PC-9 (cell line): ENCODE results near the gene CD53. TPM values are rescaled to one million over a fixed set of nuclear protein-coding genes. Genes with fewer than 3 reads are reported as not detected.

Source experiments
- BruUV-seq: library from RNA; stranded (reverse); fragments of 400-500 nt; replicated peaks from 2 replicates; lab custom pipeline; 2021; lab: Mats Ljungman, UMichigan
- CTCF ChIA-PET: fragments of 300-600 bp; sonication (Branson Sonifier 250); formaldehyde crosslinking; loops from one replicate; lab custom pipeline; 2022; ENCODE audit warnings: antibody characterized with exemption; lab: Charles Lee
- POLR2A ChIA-PET: fragments of 300-600 bp; sonication (Branson Sonifier 250); formaldehyde crosslinking; loops from one replicate; lab custom pipeline; 2022; ENCODE audit warnings: antibody characterized with exemption; ENCODE audit not compliant: unreplicated experiment; lab: Charles Lee
- DNase-seq, 2 experiments: peaks; one replicate each; pipeline versions ENCODE4 v3.0.0 to v3.0.0-alpha.2; 2015 to 2022; ENCODE audit warnings: mixed read lengths in 1 of 2
- H2AFZ ChIP-seq: fragments of 200-600 bp; sonication (generic); 2 replicates; pipeline ENCODE4 v1.8.1; 2017; ENCODE audit warnings: antibody characterized with exemption
- H3F3A ChIP-seq: fragments of 200-600 bp; sonication (generic); 2 replicates; pipeline ENCODE4 v1.8.1; 2017; ENCODE audit warnings: antibody characterized with exemption, mild to moderate bottlenecking, low read depth; ENCODE audit not compliant: insufficient read depth
- H3K27ac ChIP-seq: fragments of 200-600 bp; sonication (generic); 2 replicates; pipeline ENCODE4 v1.6.1; 2016; ENCODE audit warnings: mixed run types
- H3K27me3 ChIP-seq: fragments of 200-600 bp; sonication (generic); 2 replicates; pipeline ENCODE4 v1.6.1; 2016; ENCODE audit warnings: low read depth, mixed run types; ENCODE audit not compliant: insufficient read depth
- H3K36me3 ChIP-seq: fragments of 200-600 bp; sonication (generic); 2 replicates; pipeline ENCODE4 v1.6.1; 2016; ENCODE audit warnings: low read depth, mixed run types
- H3K4me1 ChIP-seq: fragments of 200-600 bp; sonication (generic); replicated peaks from 2 replicates; pipeline ENCODE4 v1.6.1; 2016; ENCODE audit warnings: mixed run types; ENCODE audit not compliant: insufficient read depth
- H3K4me2 ChIP-seq: fragments of 200-600 bp; sonication (generic); 2 replicates; pipeline ENCODE4 v1.6.1; 2017; ENCODE audit warnings: mixed run types
- H3K4me3 ChIP-seq: fragments of 200-600 bp; sonication (generic); 2 replicates; pipeline ENCODE4 v1.6.1; 2016; ENCODE audit warnings: mixed run types
- H3K79me2 ChIP-seq: fragments of 200-600 bp; sonication (generic); 2 replicates; pipeline ENCODE4 v1.6.1; 2017; ENCODE audit warnings: low read depth, mixed run types
- H3K9me2 ChIP-seq: fragments of 200-600 bp; sonication (generic); 2 replicates; pipeline ENCODE4 v1.8.1; 2017; ENCODE audit warnings: mild to moderate bottlenecking; ENCODE audit not compliant: insufficient read depth
- H3K9me3 ChIP-seq: fragments of 200-600 bp; sonication (generic); 2 replicates; pipeline ENCODE4 v1.8.1; 2016; ENCODE audit warnings: low read depth; ENCODE audit not compliant: insufficient read depth
- H4K20me1 ChIP-seq: fragments of 200-600 bp; sonication (generic); 2 replicates; pipeline ENCODE4 v1.8.1; 2017; ENCODE audit not compliant: insufficient read depth
- EZH2 ChIP-seq: fragments of 200-600 bp; sonication (generic); IDR thresholded peaks from 2 replicates; pipeline ENCODE4 v1.8.0; 2017; ENCODE audit warnings: antibody characterized with exemption, low read depth
- intact Hi-C: fragments of 100-400 bp; cut with micrococcal nuclease; formaldehyde crosslinking; loops from one replicate; pipeline ENCODE4 v1.10.0; 2022; ENCODE audit not compliant: unreplicated experiment
- total RNA-seq: library from RNA; stranded (reverse); gene quantifications from 2 replicates; pipeline ENCODE4 v1.2.3, GENCODE V29; 2021
- TF ChIP-seq, protein P1 (sequence below): fragments of 200-600 bp; sonication (generic); conservative IDR thresholded peaks from 2 replicates; pipeline ENCODE4 v1.6.1; 2017; ENCODE audit warnings: mixed run types, antibody characterized with exemption, mild to moderate bottlenecking, moderate library complexity

Gene CD53
- total RNA-seq, 1 experiment from 2014 or later, result not detected

DNA sequence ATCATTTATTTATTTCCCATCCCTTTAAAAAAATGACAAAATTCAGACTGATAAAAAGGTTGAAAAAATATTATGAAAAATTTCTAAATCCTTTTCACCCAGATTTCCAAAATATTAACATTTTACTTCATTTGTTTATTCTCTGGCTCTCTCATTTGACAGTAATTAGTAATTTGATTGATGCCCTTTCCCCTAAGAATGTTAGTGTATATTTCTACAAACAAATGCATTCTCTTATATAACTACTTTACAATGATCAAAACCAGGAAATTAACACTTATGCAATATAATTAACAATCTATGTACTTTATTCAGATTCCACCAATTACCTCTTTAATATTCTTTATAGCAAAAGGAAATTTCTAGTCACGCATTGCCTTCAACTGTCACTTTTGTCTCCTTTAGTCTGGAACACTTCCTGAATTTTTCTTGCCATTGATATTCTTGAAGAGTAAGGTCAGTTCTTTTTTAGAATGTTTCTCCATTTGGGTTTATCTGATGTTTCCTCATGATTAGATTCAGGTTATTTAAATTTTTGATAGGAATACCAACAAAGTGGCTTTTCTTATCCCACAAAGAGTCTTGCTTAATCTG is 3.9 kb downstream of the CD53 start:
- Histone ChIP-seq H3K36me3 (no peaks in the 10 kb centered on the region), H3K9me2 (no peaks in the 10 kb centered on the region), H3K4me3 (no peak overlapping the region), H2AFZ (no peak overlapping the region), H3K4me1 (no peaks in the 10 kb centered on the region), H3K4me2 (no peak overlapping the region), H3K79me2 (no peaks in the 10 kb centered on the region), H3K9me3 (no peaks in the 10 kb centered on the region), H3K27ac (no peak overlapping the region), H4K20me1 (no peaks in the 10 kb centered on the region), H3K27me3 (no peaks in the 10 kb centered on the region; the same call in 1 of the 2 replicates), H3F3A (no peaks in the 10 kb centered on the region)
- DNase-seq, result no peak
- intact Hi-C loops, result no loop called here
- ChIA-PET POLR2A (no interaction called here), CTCF (no interaction called here)
- BruUV-seq, result no TSS peak
- TF ChIP-seq, protein P1, sequence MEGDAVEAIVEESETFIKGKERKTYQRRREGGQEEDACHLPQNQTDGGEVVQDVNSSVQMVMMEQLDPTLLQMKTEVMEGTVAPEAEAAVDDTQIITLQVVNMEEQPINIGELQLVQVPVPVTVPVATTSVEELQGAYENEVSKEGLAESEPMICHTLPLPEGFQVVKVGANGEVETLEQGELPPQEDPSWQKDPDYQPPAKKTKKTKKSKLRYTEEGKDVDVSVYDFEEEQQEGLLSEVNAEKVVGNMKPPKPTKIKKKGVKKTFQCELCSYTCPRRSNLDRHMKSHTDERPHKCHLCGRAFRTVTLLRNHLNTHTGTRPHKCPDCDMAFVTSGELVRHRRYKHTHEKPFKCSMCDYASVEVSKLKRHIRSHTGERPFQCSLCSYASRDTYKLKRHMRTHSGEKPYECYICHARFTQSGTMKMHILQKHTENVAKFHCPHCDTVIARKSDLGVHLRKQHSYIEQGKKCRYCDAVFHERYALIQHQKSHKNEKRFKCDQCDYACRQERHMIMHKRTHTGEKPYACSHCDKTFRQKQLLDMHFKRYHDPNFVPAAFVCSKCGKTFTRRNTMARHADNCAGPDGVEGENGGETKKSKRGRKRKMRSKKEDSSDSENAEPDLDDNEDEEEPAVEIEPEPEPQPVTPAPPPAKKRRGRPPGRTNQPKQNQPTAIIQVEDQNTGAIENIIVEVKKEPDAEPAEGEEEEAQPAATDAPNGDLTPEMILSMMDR, result no peak
- no peak for TF ChIP-seq EZH2

DNA sequence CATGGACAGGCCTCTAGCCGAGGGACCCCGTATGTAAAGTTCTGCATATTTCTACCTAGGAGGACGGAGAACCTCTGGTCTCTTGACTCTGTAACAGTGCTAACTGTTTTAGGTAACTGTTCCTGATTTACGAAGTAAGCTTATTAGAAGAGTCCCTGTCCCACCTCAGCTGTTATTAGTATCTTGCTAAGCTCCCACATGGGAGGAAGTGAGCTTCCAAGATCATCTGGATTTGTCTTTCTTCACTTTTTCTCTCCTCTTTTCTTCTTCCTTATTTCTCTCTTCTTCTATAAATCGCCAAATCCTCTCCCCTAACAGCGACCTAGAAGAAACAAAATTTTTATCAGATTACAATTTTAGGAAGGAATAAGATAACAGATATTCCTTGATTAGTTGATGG is 4.4 kb downstream of the CD53 start:
- Histone ChIP-seq H4K20me1 (no peaks in the 10 kb centered on the region), H2AFZ (no peak overlapping the region), H3K79me2 (no peaks in the 10 kb centered on the region), H3K4me1 (no peaks in the 10 kb centered on the region), H3K4me2 (no peak overlapping the region), H3K4me3 (no peak overlapping the region), H3K9me3 (no peaks in the 10 kb centered on the region), H3K36me3 (no peaks in the 10 kb centered on the region), H3K27me3 (no peaks in the 10 kb centered on the region; the same call in 1 of the 2 replicates), H3K27ac (no peak overlapping the region), H3F3A (no peaks in the 10 kb centered on the region), H3K9me2 (no peaks in the 10 kb centered on the region)
- BruUV-seq, result no TSS peak
- TF ChIP-seq, protein P1, result no peak
- no peak for TF ChIP-seq EZH2
- intact Hi-C loops, result no loop called here
- ChIA-PET CTCF (no interaction called here), POLR2A (no interaction called here)
- DNase-seq, result no peak

DNA sequence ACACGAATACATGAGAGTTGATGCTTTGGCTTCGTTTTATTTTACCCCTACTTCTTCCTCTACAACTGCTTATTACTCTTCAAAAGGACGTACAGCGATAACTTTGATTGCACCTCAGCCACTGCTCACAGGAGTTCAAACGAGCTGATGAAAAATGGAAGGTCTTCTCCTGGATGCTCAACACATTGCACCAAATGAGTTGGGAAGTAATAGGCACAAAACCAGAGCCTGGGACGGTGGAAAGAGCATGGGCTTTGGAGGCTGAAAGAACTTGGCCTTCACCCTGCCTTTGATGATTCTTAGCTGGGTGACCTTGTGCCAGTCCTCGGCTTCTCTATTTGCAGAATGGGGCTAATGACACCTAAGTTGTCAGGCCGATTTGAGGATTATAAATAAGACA is 4.8 kb downstream of the CD53 start:
- Histone ChIP-seq H3K4me1 (no peaks in the 10 kb centered on the region), H3K36me3 (no peaks in the 10 kb centered on the region), H3K4me3 (no peak overlapping the region), H3K79me2 (no peaks in the 10 kb centered on the region), H3K27me3 (no peaks in the 10 kb centered on the region; the same call in 1 of the 2 replicates), H3K9me3 (no peaks in the 10 kb centered on the region), H4K20me1 (no peaks in the 10 kb centered on the region), H3K4me2 (no peak overlapping the region), H2AFZ (no peak overlapping the region), H3K27ac (no peak overlapping the region), H3K9me2 (no peaks in the 10 kb centered on the region), H3F3A (no peaks in the 10 kb centered on the region)
- CTCF ChIA-PET, result no interaction called here
- intact Hi-C loops, result no loop called here
- TF ChIP-seq, protein P1, result no peak
- TF ChIP-seq EZH2, result no peak
- POLR2A ChIA-PET, result no interaction called here
- DNase-seq, result no peak
- BruUV-seq, result no TSS peak
